ENCODE measurements around the gene PPT2. TPM values are rescaled to one million over a fixed set of nuclear protein-coding genes. Genes with fewer than 3 reads are reported as not detected.

The PPT2 gene
- total RNA-seq, 1 experiment from 2014 or later = 46.3 TPM

- Histone ChIP-seq H2BK5ac (ENCODE audit: insufficient read length, low read length) (no peak overlapping the region), H3K27me3 (ENCODE audit: insufficient read depth, low read length) (no peaks in the 10 kb centered on the region), H4K8ac (replicated peaks; ENCODE audit: insufficient read length, low read depth, low read length) (no peak overlapping the region), H2BK20ac (ENCODE audit: low read depth, low read length, poor library complexity, severe bottlenecking) (no peak overlapping the region), H3K79me2 (ENCODE audit: insufficient read depth, low read length) (peaks cover 2% of the 10 kb centered on the region; the same call in 1 of the 2 replicates), H3K9ac (ENCODE audit: extremely low read depth, insufficient read length, low read length) (no peak overlapping the region), H2BK120ac (ENCODE audit: low read depth, low read length, poor library complexity, severe bottlenecking) (no peak overlapping the region), H2AK5ac (ENCODE audit: insufficient read length, low read length) (no peak overlapping the region), H3K56ac (ENCODE audit: insufficient read length, low read depth, low read length) (no peak overlapping the region), H3K79me1 (ENCODE audit: insufficient read depth, low read depth, low read length, poor library complexity, severe bottlenecking) (no peaks in the 10 kb centered on the region), H4K91ac (ENCODE audit: insufficient read length, low read depth, low read length) (no peak overlapping the region), H2BK15ac (ENCODE audit: low read depth, low read length) (no peak overlapping the region), H3K23ac (ENCODE audit: insufficient read length, low read depth, low read length) (no peak overlapping the region), H4K20me1 (ENCODE audit: control insufficient read depth, insufficient read depth, insufficient read length) (peaks cover 2% of the 10 kb centered on the region), H3T11ph (ENCODE audit: low read length) (no peak overlapping the region), H3K27ac (ENCODE audit: insufficient read length, low read depth, low read length) (no peak overlapping the region), H3K4me1 (ENCODE audit: insufficient read depth, low read length) (peaks cover 2% of the 10 kb centered on the region), H2BK12ac (ENCODE audit: insufficient read length, low read depth, low read length) (no peak overlapping the region), H3K9me3 (ENCODE audit: control insufficient read depth, low read depth, low read length) (no peaks in the 10 kb centered on the region), H3K23me2 (ENCODE audit: insufficient read length, low read depth, low read length, poor library complexity, severe bottlenecking) (no peaks in the 10 kb centered on the region), H3K4me2 (ENCODE audit: insufficient read depth, insufficient read length, low read length) (no peak overlapping the region), H3K4ac (ENCODE audit: low read depth, low read length) (no peak overlapping the region), H4K5ac (ENCODE audit: insufficient read length, low read depth, low read length) (no peak overlapping the region), H3K18ac (ENCODE audit: insufficient read length, low read depth, low read length) (no peak overlapping the region), H2AFZ (ENCODE audit: low read length) (no peak overlapping the region), H3K14ac (ENCODE audit: insufficient read depth, low read length) (no peak overlapping the region)
- Mint-ChIP-seq H3K4me3 (no peak overlapping the region; a peak in 1 of 5 replicates), H3K27ac (peak overlapping the region; percentile 14 to 57 (median 57); a peak in 3 of 7 replicates), H3K36me3 (ENCODE audit: insufficient read depth in 1 of 3, low read depth in 3 of 3) (peaks cover 40 to 72% (median 58%) of the 10 kb centered on the region in 3 experiments), H3K27me3 (ENCODE audit: low read depth) (no peaks in the 10 kb centered on the region; the same call in 1 of the 2 replicates), H3K4me1 (peaks cover 17 to 30% of the 10 kb centered on the region in 2 experiments), H3K9me3 (no peaks in the 10 kb centered on the region)
- peak; percentile 18; the same call in 1 of the 3 replicates for TF ChIP-seq CTCF (conservative IDR thresholded peaks at IDR 0.05)
- WGBS (ENCODE audit: extremely low coverage, insufficient read length, low lambda C conversion rate) = no CpG with 5 or more reads among the region's 11 CpGs
- no peak for DNase-seq
Measured at GRCh38 chr6:32168807-32169591, 15.1 kb downstream of the PPT2 start.
